ENCODE results near the gene ACP1.

DNA sequence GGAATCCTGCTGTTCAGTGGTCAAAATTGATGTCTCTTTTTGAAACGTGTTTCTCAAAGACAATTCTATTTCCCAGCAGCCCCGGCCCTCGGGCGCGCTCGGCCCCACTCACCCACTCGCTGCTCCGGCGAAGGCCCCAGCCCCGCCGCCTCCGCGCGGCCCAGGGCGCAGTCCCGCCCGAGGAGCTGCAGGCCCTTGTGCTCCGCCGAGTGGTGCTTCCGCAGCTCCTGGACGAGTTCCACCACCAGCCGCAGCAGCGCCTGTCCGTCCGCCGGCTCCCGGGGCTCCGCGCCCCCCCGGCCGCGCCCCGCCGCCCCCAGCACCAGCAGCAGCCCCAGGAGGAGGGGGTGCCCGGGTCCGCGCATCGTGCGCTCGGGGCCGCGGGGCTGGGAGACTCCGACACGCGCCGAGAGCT, 22.7 kb downstream of the ACP1 start:
- TF ChIP-seq, protein P1, sequence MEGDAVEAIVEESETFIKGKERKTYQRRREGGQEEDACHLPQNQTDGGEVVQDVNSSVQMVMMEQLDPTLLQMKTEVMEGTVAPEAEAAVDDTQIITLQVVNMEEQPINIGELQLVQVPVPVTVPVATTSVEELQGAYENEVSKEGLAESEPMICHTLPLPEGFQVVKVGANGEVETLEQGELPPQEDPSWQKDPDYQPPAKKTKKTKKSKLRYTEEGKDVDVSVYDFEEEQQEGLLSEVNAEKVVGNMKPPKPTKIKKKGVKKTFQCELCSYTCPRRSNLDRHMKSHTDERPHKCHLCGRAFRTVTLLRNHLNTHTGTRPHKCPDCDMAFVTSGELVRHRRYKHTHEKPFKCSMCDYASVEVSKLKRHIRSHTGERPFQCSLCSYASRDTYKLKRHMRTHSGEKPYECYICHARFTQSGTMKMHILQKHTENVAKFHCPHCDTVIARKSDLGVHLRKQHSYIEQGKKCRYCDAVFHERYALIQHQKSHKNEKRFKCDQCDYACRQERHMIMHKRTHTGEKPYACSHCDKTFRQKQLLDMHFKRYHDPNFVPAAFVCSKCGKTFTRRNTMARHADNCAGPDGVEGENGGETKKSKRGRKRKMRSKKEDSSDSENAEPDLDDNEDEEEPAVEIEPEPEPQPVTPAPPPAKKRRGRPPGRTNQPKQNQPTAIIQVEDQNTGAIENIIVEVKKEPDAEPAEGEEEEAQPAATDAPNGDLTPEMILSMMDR (IDR thresholded peaks at IDR 0.05 in 8 of 11, conservative IDR thresholded peaks at IDR 0.05 in 3 of 11) = no peak
- no peak for TF ChIP-seq POLR2A (IDR thresholded peaks at IDR 0.05)
- no peak for TF ChIP-seq POLR2AphosphoS5 (IDR thresholded peaks at IDR 0.05)
